NCI-H748 (cell line): ENCODE results near the gene PIGS.

Source experiments
- DNase-seq: peaks from one replicate; lab custom pipeline; 2025; ENCODE audit not compliant: unreplicated experiment; lab: John Stamatoyannopoulos, UW

PIGS gene

DNA sequence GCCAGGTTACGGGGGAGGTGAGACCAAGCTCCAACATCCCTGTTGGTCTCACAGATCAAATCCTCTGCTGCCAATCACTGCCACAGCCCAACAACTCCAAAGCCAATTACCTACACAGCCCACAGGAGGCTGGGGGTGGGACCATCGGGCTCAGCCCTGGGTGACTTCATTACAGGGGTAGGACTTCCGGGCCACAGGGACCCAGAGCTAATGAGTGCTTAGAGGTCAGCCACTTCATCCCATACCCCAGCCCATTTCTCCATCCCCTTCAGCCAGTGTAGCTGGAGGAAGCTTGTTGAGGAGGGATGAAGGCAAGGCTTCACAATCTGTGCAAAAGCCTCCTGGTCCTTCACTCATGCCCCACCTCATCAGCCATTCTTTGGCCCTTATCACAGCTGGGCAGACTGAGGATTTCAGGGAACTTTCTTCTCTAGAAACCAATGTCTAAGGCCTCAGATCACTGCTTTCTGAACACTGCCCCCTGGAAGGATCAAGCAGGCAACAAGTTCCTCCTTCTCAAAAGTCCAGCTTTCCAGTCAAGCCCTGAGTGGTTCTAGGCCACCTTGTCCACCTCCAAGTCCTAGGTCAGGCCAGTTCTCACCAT is 59.4 kb downstream of the PIGS start:
- DNase-seq, result no peak

DNA sequence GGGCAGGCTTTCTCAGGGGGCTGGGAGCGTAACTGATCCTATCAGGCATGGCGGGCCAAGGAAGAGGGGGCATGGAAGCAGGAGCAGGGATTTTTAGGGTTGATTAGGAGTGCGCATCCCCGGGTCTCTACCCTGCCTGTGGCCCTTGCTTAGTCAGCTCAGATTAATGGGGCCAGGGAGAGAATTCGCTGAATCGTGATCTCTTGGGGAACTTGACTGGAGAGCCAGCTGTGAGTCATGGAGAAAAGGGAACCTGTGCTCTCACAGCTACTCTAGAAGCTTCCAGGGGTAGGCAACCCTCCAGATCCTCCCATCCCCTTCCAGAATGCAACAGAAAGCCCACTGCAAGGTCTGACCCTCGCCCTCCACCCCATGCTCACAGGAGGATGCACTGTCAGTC is 61.5 kb downstream of the PIGS start:
- DNase-seq, result no peak

DNA sequence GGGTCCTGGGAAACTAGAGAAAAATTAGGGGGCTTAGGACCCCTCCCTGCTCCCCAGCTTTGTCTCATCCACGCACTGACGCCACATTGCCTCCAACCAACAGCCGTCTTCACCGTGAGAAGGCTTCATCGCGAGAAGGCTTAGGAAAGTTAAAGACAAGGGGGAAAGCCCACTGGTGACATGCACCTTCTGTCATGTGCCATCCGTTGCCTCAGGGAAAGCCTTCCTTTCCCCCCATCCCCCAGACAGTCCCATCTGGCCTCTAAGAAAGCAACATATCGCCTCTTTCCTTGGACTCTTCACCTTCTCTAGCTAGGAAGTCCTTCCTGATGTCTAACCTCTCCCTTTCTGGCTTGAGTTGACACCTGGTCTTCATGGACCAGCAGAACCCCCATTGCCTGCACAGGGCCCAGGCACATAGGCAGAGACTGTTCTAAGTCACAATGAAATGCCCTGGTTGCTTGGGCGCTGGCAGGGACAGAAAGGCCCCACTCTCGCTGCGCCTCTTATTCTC is 63.1 kb downstream of the PIGS start:
- no peak for DNase-seq

DNA sequence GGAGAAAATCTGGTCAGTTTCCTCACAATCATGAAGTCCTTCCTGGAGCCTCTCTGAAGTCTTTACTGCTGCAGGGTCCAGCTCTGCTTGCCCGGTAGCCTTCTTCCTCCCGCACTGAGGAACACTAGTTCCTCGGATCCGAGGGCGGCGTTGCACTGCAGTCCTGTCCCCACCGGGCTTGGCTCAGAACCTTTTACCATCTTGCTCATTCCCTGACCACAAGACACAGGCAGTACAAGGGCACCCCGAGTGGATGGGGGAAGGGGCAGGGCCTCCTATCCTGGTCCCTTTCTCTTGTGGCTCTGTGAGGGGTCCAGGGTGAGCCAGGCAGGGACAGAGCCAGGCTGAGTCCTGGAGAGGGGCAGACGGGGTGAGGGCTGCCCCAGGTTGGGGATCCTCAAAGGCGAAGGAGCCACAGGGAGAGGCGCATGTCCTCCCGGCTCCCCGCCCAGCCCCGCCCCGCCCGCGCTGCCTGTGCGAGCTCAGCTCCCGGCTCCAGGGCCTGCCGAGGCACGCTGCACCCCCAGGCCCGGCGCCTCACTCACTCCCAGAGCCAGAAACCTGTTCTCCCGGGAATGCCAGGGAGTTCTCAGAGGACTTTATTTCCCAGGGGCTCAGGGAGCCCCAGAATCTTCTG is 63.6 kb downstream of the PIGS start:
- no peak for DNase-seq

DNA sequence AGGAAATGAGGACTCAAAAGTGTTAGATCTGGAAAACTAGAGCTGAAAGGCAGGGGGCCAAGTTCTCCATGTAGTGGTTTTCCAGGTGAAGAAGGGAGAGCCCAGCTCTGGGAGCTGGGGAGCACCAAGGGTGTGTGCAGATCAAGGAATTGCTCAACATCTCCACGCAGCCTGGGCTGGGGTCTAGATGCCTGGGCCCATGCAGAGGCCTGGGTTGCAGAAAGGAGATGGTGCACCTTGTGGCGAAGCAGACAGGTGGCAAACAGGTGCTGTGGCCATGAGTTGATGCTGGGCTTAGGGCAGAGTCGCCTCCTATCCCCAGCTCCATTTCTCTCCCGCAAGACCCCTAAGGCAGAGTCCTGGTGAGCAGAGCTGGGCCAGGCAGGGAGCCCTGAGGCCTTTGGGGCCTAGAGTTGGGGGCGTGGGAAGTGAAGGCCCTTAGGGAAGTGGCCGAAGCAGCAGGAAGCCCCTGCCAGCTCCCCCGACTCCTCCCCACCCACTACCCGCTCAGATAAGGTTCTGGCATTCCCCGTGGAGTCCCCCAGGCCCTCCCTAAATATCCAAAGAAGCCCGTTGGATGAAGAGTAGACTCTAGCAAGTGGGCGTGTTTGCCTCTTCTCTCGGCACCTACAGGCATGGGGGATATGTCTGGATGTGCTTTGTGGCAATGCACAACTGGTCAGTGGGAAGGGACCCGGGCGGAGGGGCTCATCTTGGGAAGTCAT is 64.4 kb downstream of the PIGS start:
- DNase-seq, result no peak

DNA sequence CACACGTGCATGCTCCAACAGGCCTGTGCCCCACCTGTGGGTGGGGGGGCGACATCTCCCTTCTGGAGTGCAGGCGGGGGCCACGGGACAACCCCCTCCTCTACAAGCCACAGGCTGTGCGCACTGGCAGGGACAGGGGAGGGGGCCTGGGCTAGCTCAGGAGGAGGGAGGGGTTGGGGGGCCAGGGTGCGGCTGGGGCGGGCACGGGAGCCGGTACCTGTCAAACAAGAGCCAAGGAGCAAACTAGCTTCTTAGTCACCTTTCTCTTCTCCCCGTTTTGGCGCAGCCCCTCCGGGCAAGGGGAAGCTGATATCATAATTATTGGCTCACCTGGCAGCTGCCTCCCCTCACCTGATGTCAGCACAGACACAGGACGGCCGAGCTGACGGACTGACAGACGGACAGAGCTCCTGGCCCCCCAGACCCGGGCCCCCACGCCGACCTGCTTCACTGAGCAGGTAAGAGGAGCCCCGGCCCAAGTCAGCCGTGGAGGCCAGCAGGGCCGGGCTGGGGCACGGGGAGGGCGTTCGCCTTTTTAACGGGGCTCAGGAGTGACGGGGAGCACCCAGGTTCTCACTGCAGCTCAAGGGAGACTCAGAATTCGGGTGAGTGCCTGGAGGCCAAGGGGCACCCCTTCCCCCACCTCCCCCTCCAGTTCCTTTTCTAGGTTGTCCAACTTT is 65.2 kb downstream of the PIGS start, which contains the start of gene FOXN1:
TSS of gene FOXN1 (plus strand) at position 363 of the 680 bp plus-strand sequence. CDS start 17,622 bp downstream, outside the sequence.
- no peak for DNase-seq

DNA sequence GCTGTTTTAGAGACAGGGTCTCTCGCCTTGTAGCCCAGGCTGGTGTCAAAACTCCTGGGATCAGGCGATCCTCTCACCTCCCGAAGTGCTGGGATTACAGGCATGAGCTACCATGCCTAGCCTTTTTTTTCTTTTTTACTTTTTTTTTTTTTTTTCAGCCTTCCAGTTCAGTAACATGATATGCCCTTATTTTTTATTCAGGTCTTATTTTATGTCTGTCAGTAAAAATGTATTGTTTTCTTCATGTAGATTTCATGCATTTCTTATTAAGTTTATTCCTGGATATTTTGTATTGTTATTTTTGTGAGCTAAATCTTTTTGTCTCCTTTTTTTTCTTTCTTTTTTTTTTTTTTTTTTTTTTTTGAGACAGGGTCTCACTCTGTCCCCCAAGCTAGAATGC is 67.9 kb downstream of the PIGS start:
- no peak for DNase-seq
